EH (cell line): ENCODE measurements around the gene IL2.

Source experiments
- DNase-seq: peaks from one replicate; pipeline ENCODE4 v3.0.0-alpha.2; 2015; ENCODE audit warnings: low read depth

IL2 gene

GRCh38 chr4:122456231-122457116 lies at the start of gene IL2:
IL2 (minus strand) TSS chr4:122456725; CDS start chr4:122456440, 285 bp downstream.
- DNase-seq = no peak

DNA sequence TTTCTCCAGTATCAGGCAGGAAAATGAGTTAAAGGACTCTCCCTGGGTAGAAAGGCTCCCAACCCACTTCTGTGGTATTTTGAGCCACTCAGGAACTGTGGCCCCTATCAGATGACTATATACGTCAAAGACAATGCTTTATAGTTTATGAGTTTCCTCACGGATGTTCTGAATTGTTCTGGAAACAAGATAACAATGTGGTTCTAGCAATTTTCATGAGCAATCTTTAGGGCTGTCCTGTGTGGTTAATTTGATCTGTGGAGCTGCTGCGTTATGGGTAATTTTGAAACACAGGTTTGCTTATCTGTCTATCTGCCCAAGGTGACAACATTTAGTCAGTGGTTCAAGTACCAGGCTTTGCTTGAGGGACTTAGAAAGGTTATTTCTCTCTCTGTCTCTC lies 46.7 kb upstream of the IL2 start:
- DNase-seq = no peak

DNA sequence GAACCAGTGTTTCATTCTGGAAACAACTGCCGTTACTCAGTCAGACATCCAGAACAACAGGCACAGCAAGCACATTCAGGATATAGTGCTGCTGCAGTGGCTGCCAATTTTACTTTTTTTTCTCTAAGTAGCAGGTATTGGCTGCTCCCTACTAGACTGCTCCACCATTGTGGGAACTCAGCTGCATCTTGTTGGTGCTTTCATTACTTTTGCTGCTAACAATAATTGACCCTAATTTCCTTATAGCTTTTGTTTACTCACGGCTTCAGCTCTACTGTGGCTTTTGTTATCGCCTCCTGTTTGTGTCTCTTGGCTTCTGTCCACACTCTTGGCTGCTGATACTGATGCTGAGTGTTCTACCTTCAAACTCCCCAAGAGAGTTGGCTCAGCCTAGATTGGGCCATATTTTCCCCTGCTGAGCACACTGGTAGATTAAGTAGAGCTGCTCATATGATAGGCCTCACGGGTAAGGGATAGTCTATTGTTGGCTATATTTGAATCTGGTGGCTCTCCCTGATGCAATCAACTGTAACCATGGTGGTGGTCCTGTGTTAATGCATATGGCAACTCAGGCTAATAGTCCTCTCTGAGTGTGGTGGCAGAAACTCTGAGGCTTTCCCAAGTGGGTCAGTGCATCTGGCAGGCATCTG lies 44.5 kb upstream of the IL2 start:
- no peak for DNase-seq

DNA sequence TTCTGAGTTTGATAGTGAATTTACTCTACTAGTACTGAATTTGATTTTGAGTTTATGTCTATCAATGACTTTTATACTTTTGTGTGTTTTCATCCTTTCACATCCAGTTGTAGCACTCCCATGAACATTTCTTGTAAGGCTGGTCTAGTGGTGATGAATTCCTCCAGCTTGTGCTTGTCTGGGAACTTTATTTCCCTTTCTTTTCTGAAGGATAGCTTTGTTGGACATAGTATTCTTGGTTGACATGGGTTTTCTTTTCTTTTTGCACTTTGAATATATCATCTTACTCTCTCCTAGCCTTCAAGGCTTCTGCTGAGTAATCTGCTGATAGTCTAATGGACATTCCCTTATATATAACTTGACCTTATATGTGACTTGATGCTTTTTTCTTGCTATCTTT lies 32.5 kb upstream of the IL2 start:
- no peak for DNase-seq

GRCh38 chr4:122483481-122483880 lies 27.0 kb upstream of the IL2 start:
- no peak for DNase-seq

DNA sequence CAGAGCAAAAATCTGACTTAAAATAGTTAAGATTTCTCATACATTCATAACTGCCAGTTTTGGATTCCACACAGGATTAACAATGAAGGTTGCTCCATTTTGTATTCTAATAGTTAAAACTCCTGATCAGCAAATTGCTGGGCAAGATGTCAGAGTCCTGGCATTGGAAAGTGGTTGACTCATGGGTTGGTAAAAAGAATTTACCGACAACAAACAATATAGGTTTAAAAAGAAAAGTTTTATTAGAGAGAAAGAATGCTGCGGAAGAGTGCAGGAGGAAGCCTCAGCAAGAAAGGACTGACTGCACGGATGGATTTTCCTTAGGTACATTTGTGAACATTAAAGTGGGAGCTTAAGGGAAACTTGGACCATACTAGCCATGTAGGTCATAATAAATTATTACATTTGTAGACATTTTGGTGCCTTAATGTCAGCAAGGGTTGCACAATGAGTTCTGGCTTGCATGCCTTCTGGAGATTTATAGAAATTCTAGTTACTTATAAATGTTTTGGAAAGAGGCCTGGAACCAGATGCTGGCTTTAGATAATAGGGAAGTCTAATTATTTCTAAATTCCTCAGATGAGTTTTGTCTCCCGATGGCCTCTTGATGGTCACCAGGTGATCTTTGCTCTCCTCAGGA lies 25.4 kb upstream of the IL2 start:
- peak; percentile 70 for DNase-seq

- DNase-seq = no peak
Measured at GRCh38 chr4:122480655-122481487, 24.3 kb upstream of the IL2 start.

DNA sequence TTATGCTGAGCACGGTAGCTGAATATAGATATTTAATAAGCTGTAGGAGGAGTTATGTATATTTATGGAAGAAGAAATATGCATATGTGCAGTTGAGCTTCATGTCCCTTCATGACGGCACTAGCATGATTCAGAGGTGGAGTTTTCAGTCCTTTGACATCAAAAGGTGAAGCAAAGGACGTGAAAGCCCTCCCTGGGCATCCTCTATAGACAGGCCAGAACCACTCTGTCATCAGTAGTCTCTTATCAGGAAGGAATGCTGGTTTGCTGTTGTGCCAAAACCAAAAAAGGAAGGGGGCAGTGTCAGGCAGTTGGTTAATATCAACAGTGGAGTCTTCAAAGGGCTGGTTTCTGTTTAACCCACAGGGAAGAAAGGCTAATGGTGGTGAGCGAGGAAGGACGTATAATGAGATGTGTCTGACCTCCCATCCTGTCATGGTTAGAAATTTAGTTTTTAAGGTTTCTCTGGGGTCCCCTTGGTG lies 23.5 kb upstream of the IL2 start:
- DNase-seq = peak; percentile 51

- DNase-seq = no peak
Measured at GRCh38 chr4:122476745-122477144, 20.2 kb upstream of the IL2 start.

GRCh38 chr4:122476126-122476525 lies 19.6 kb upstream of the IL2 start:
- no peak for DNase-seq

DNA sequence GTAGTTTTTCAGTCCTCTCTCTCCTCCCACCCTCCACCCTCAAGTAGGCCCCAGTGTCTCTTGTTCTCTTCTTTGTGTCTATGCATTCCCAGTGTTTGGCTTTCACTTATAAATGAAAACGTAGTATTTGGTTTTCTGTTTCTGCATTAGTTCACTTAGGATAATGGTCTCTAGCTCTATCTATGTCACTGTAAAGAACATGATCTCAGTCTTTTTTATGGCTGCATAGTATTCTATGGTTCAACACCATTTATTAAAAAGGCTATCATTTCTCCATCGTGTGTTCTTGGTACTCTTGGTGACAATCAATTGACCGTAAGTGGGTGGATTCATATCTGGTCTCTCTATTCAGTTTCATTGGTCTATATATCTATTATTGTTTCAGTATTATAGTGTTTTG lies 18.7 kb upstream of the IL2 start:
- no peak for DNase-seq

- no peak for DNase-seq
Measured at GRCh38 chr4:122469457-122469856, 12.9 kb upstream of the IL2 start.

GRCh38 chr4:122458625-122459024 lies 2.1 kb upstream of the IL2 start:
- DNase-seq = peak; percentile 40

DNA sequence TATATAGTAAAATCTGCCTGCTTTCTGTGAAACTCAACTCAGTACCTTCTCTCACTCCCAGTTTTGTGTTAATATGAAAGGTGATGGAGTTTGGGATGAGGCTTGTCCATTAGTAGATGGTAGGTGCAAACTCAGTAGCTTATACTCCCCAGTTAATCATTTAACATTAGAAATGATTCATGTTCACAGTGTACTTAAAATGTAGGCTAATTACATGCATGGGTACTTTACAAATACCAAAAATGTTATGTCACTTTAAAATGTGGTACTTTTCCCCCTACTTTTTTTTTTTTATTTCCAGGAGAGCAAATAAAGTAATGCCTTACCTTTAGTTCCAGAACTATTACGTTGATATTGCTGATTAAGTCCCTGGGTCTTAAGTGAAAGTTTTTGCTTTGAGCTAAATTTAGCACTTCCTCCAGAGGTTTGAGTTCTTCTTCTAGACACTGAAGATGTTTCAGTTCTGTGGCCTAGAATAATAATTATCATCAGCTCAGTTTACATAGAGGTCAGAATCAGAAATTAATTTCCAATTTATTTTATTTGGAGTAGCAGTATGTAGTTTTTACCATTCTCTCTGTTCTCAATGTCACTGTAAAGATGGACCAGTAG lies 3.0 kb downstream of the IL2 start:
- DNase-seq = no peak

- DNase-seq = peak; percentile 33
Measured at GRCh38 chr4:122450847-122451246, 5.7 kb downstream of the IL2 start.

- no peak for DNase-seq
Measured at GRCh38 chr4:122434285-122434684, 22.2 kb downstream of the IL2 start.

- DNase-seq = no peak
Measured at GRCh38 chr4:122431351-122431750, 25.2 kb downstream of the IL2 start.

DNA sequence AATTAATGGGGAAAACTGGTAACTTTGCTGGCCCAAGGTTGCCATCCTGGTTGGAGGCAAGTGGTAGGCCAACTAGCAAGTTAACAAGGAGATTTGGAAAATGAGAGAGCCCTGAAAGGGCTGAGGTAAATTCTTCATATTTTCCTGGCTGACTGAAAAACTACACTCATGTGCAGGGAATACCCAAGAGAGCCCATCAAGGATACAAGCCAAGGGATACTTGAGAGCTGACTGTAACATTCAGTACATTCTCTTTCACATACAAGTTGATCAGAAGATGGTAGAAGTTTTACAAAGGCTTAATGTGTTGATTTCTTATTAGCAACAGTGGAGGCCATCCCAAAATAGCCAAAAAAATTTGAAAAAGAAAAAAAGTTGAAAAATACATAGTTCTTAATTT lies 33.3 kb downstream of the IL2 start:
- no peak for DNase-seq

- DNase-seq = no peak
Measured at GRCh38 chr4:122412547-122412946, 44.0 kb downstream of the IL2 start.

GRCh38 chr4:122403861-122404260 lies 52.7 kb downstream of the IL2 start:
- no peak for DNase-seq
